ENCODE data around the gene STARD8. TPM values are rescaled to one million over a fixed set of nuclear protein-coding genes. Genes with fewer than 3 reads are reported as not detected.
A peak's percentile ranks its signal among the peaks of the same experiment; 100 is the strongest.

STARD8 gene
- total and polyA plus RNA-seq, 2 donors (not counting 3 experiments of a cell fraction or from before 2014, with no cell fraction given): 6.8 to 14.8 TPM

GRCh38 chrX:68650491-68650890 lies 3.0 kb downstream of the STARD8 start:
- no TSS peak for BruUV-seq (replicated peaks)
- Histone ChIP-seq H3K27ac (ENCODE audit: insufficient read depth, low read depth, low read length) (no peak overlapping the region), H3K4me1 (ENCODE audit: control insufficient read depth, extremely low read depth, insufficient read depth, low read length) (peaks cover 7% of the 10 kb centered on the region), H3K9me1 (replicated peaks; ENCODE audit: control insufficient read depth, extremely low read depth, insufficient read depth, low read length) (no peaks in the 10 kb centered on the region), H3K4me2 (ENCODE audit: insufficient read depth, low read length) (no peak overlapping the region), H2AFZ (ENCODE audit: low read depth, low read length) (no peak overlapping the region), H3K9ac (replicated peaks; ENCODE audit: extremely low read depth, insufficient read depth, low read length) (no peak overlapping the region), H3K36me3 (ENCODE audit: control insufficient read depth in 2 of 2, extremely low read depth in 1 of 2, insufficient read depth in 2 of 2, low read length in 2 of 2) (no peaks in the 10 kb centered on the region), H3K27me3 (ENCODE audit: control insufficient read depth in 2 of 2, insufficient read depth in 2 of 2, low read length in 2 of 2) (no peaks in the 10 kb centered on the region), H4K20me1 (replicated peaks; ENCODE audit: control insufficient read depth, extremely low read depth, insufficient read depth, low read length) (no peaks in the 10 kb centered on the region), H3K4me3 (replicated peaks in 1 of 3; ENCODE audit: insufficient read depth in 1 of 3, low read depth in 1 of 3, low read length in 3 of 3) (no peak overlapping the region), H3K9me3 (replicated peaks; ENCODE audit: control insufficient read depth, insufficient read depth, low read length) (no peaks in the 10 kb centered on the region), H3K79me2 (ENCODE audit: control insufficient read depth, insufficient read depth, low read length) (no peaks in the 10 kb centered on the region)
- ChIA-PET CTCF (no interaction called here), POLR2A (no interaction called here)
- no peak for DNase-seq (ENCODE audit: low read depth, low spot score)
- intact Hi-C loops (cut with micrococcal nuclease): no loop called here
- dilution Hi-C loops (cut with MboI; ENCODE audit: extremely low pct_ligation_motif_present, low sequenced_read_pairs): no loop called here
- peak; percentile 69 for FAIRE-seq
- TF ChIP-seq JUN (IDR thresholded peaks at IDR 0.05; ENCODE audit: borderline replicate concordance, insufficient read depth, insufficient read length, low read depth) (no peak), POLR2AphosphoS5 (IDR thresholded peaks at IDR 0.05; ENCODE audit: insufficient read depth, low read depth, low read length) (no peak), CTCF (IDR thresholded peaks at IDR 0.05; ENCODE audit: extremely low read depth in 1 of 2, insufficient read depth in 1 of 2, low read depth in 1 of 2, low read length in 2 of 2) (no peak), GATA2 (IDR thresholded peaks at IDR 0.05; ENCODE audit: insufficient read depth, insufficient read length, low read depth, low read length) (no peak), FOS (IDR thresholded peaks at IDR 0.05; ENCODE audit: borderline replicate concordance, insufficient read depth, low read length) (no peak), MYC (IDR thresholded peaks at IDR 0.05; ENCODE audit: low read depth, low read length) (no peak), MAX (IDR thresholded peaks at IDR 0.05; ENCODE audit: insufficient read depth, insufficient read length) (no peak), EZH2 (IDR thresholded peaks at IDR 0.05; ENCODE audit: borderline replicate concordance, low read depth, low read length, severe bottlenecking) (no peak), POLR2A (IDR thresholded peaks at IDR 0.05; ENCODE audit: low read depth, low read length) (no peak)
